Right ventricle myocardium superior (tissue), 1 donor: ENCODE data around the gene LIMS4. TPM values are rescaled to one million over a fixed set of nuclear protein-coding genes. Genes with fewer than 3 reads are reported as not detected.
"Not testable (repeated sequence)": the region's sequence is repeated elsewhere in the genome, so short reads cannot be mapped to it uniquely, and the experiment has no call there.

Experiments
- ATAC-seq: fragments of 200-7000 bp; cut with Tn5 transposase; one replicate; pipeline ENCODE4 v1.9.1; 2020; ENCODE audit warnings: mild to moderate bottlenecking; ENCODE audit not compliant: poor library complexity
- DNase-seq: peaks from one replicate; pipeline ENCODE4 v3.0.0-alpha.2; 2020
- intact Hi-C: fragments of 100-400 bp; cut with DNase I; formaldehyde crosslinking; loops from one replicate; pipeline ENCODE4 v1.11.2; 2022
- total RNA-seq: library from RNA; stranded (reverse); fragmentation: NEBNext Ultra II Directional; extraction: Animal tissue kit (Norgen Biotek cat#: 25700); gene quantifications from one replicate; pipeline ENCODE4 v1.2.1, GENCODE V29; 2021
- donor health status: DM: no; HTN: yes; CAD: no; lungs with severe emphysema.

Gene LIMS4
- total RNA-seq, 1 donor from 2014 or later, result 2.4 TPM

- DNase-seq, ATAC-seq, intact Hi-C loops: not testable (repeated sequence)
Observed at GRCh38 chr2:110399378-110399777, 73.2 kb downstream of the LIMS4 start.

- ATAC-seq, result peak; percentile 27
- intact Hi-C loops, DNase-seq: not testable (repeated sequence)
Observed at GRCh38 chr2:110395990-110396389, 76.6 kb downstream of the LIMS4 start.

Other genes with a start within 250 kb of the LIMS4 start
- gene RGPD6, start 104.4 kb upstream of the LIMS4 start, total RNA-seq, result 5.8 TPM
- 0.65 TPM for gene BUB1, start 205.2 kb upstream of the LIMS4 start, total RNA-seq